ENCODE measurements around the gene GRB14. TPM values are rescaled to one million over a fixed set of nuclear protein-coding genes. Genes with fewer than 3 reads are reported as not detected.

The GRB14 gene
- total and polyA plus RNA-seq, 2 of the 13 experiments (the other 11 are each of a cell fraction or from before 2014, with no cell fraction given), result 4.6 to 5.8 TPM

GRCh38 chr2:164599954-164600589 lies 21.2 kb downstream of the GRB14 start (continued):
- TF ChIP-seq ZNF205 (CRISPR knock-in tag; IDR thresholded peaks at IDR 0.05) (0 out of 2 replicates have a peak, but pooled peaks have one; percentile 40), ZC3H13 (CRISPR knock-in tag; IDR thresholded peaks at IDR 0.05) (no peak), KDM3A (CRISPR knock-in tag; IDR thresholded peaks at IDR 0.05; ENCODE audit: low read depth) (no peak), FOXJ3 (CRISPR knock-in tag; IDR thresholded peaks at IDR 0.05; ENCODE audit: borderline replicate concordance) (peak; percentile 49; the same call in 1 of the 2 replicates), THAP7 (CRISPR knock-in tag; IDR thresholded peaks at IDR 0.05) (no peak), MEIS2 (CRISPR knock-in tag; IDR thresholded peaks at IDR 0.05) (no peak), TRAFD1 (CRISPR knock-in tag; IDR thresholded peaks at IDR 0.05; ENCODE audit: borderline replicate concordance) (no peak), SOX5 (CRISPR knock-in tag; IDR thresholded peaks at IDR 0.05; ENCODE audit: borderline replicate concordance) (no peak), AKAP8 (CRISPR knock-in tag; IDR thresholded peaks at IDR 0.05) (no peak), SNAI1 (CRISPR knock-in tag; IDR thresholded peaks at IDR 0.05; ENCODE audit: borderline replicate concordance) (no peak), SOX13 (IDR thresholded peaks at IDR 0.05) (no peak), SOX13 (CRISPR knock-in tag; conservative IDR thresholded peaks at IDR 0.05 in 1 of 2, IDR thresholded peaks at IDR 0.05 in 1 of 2) (no peak; a peak in 1 of 4 replicates), JARID2 (CRISPR knock-in tag; IDR thresholded peaks at IDR 0.05; ENCODE audit: insufficient replicate concordance) (no peak), ZSCAN5A (CRISPR knock-in tag; IDR thresholded peaks at IDR 0.05; ENCODE audit: borderline replicate concordance) (no peak), SCMH1 (CRISPR knock-in tag; IDR thresholded peaks at IDR 0.05; ENCODE audit: borderline replicate concordance) (no peak), ZFP36 (IDR thresholded peaks at IDR 0.05; ENCODE audit: borderline replicate concordance, low read depth, low read length, partially characterized antibody) (no peak), ZNF484 (CRISPR knock-in tag; IDR thresholded peaks at IDR 0.05; ENCODE audit: borderline replicate concordance, low read depth) (no peak)
- TF ChIP-seq, protein P1, sequence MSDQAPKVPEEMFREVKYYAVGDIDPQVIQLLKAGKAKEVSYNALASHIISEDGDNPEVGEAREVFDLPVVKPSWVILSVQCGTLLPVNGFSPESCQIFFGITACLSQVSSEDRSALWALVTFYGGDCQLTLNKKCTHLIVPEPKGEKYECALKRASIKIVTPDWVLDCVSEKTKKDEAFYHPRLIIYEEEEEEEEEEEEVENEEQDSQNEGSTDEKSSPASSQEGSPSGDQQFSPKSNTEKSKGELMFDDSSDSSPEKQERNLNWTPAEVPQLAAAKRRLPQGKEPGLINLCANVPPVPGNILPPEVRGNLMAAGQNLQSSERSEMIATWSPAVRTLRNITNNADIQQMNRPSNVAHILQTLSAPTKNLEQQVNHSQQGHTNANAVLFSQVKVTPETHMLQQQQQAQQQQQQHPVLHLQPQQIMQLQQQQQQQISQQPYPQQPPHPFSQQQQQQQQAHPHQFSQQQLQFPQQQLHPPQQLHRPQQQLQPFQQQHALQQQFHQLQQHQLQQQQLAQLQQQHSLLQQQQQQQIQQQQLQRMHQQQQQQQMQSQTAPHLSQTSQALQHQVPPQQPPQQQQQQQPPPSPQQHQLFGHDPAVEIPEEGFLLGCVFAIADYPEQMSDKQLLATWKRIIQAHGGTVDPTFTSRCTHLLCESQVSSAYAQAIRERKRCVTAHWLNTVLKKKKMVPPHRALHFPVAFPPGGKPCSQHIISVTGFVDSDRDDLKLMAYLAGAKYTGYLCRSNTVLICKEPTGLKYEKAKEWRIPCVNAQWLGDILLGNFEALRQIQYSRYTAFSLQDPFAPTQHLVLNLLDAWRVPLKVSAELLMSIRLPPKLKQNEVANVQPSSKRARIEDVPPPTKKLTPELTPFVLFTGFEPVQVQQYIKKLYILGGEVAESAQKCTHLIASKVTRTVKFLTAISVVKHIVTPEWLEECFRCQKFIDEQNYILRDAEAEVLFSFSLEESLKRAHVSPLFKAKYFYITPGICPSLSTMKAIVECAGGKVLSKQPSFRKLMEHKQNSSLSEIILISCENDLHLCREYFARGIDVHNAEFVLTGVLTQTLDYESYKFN (CRISPR knock-in tag; conservative IDR thresholded peaks at IDR 0.05), result no peak
- TF ChIP-seq, protein P2, sequence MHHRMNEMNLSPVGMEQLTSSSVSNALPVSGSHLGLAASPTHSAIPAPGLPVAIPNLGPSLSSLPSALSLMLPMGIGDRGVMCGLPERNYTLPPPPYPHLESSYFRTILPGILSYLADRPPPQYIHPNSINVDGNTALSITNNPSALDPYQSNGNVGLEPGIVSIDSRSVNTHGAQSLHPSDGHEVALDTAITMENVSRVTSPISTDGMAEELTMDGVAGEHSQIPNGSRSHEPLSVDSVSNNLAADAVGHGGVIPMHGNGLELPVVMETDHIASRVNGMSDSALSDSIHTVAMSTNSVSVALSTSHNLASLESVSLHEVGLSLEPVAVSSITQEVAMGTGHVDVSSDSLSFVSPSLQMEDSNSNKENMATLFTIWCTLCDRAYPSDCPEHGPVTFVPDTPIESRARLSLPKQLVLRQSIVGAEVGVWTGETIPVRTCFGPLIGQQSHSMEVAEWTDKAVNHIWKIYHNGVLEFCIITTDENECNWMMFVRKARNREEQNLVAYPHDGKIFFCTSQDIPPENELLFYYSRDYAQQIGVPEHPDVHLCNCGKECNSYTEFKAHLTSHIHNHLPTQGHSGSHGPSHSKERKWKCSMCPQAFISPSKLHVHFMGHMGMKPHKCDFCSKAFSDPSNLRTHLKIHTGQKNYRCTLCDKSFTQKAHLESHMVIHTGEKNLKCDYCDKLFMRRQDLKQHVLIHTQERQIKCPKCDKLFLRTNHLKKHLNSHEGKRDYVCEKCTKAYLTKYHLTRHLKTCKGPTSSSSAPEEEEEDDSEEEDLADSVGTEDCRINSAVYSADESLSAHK (CRISPR knock-in tag; IDR thresholded peaks at IDR 0.05; ENCODE audit: borderline replicate concordance), result no peak
